Liver (tissue), 9 donors: ENCODE data around the gene MT1E. TPM values are rescaled to one million over a fixed set of nuclear protein-coding genes. Genes with fewer than 3 reads are reported as not detected.

Experiments
- DNase-seq: peaks from one replicate; pipeline ENCODE4 v3.0.0-alpha.2; 2017; ENCODE audit warnings: low spot score
- H3K27ac ChIP-seq, 2 donors: one replicate each; pipeline ENCODE4 v1.7.0; 2013; ENCODE audit warnings: inconsistent platforms in 2 of 2, low read length in 2 of 2, control low read depth in 1 of 2, low read depth in 1 of 2, mild to moderate bottlenecking in 1 of 2
- H3K27me3 ChIP-seq, 4 donors: one replicate each; pipeline versions ENCODE4 v1.6.1 to v1.7.0; 2013; ENCODE audit warnings: low read length in 3 of 4, inconsistent platforms in 1 of 4, mild to moderate bottlenecking in 1 of 4, moderate library complexity in 1 of 4; ENCODE audit not compliant: control insufficient read depth in 4 of 4, insufficient read depth in 4 of 4
- H3K36me3 ChIP-seq, 4 donors: one replicate each; pipeline versions ENCODE4 v1.6.1 to v1.7.0; 2013; ENCODE audit warnings: low read length in 3 of 4, mild to moderate bottlenecking in 3 of 4, low read depth in 1 of 4, moderate library complexity in 1 of 4; ENCODE audit not compliant: control insufficient read depth in 4 of 4, insufficient read depth in 3 of 4
- H3K4me1 ChIP-seq, 4 donors: one replicate each; pipeline versions ENCODE4 v1.6.1 to v1.7.0; 2013; ENCODE audit warnings: low read length in 3 of 4, mild to moderate bottlenecking in 3 of 4, moderate library complexity in 1 of 4; ENCODE audit not compliant: control insufficient read depth in 4 of 4, insufficient read depth in 4 of 4
- H3K4me3 ChIP-seq, 3 donors: one replicate each; pipeline versions ENCODE4 v1.6.1 to v1.7.0; 2013; ENCODE audit warnings: low read length in 3 of 3, control low read depth in 1 of 3, low read depth in 1 of 3, mild to moderate bottlenecking in 1 of 3
- H3K9ac ChIP-seq, 2 donors: one replicate each; pipeline ENCODE4 v1.7.0; 2013; ENCODE audit warnings: low read length in 2 of 2, mild to moderate bottlenecking in 2 of 2, moderate library complexity in 2 of 2, control low read depth in 1 of 2, low read depth in 1 of 2
- H3K9me3 ChIP-seq, 4 donors: one replicate each; pipeline versions ENCODE4 v1.6.1 to v1.7.0; 2013; ENCODE audit warnings: low read length in 3 of 4; ENCODE audit not compliant: control insufficient read depth in 4 of 4
- ATF3 ChIP-seq: IDR thresholded peaks from 2 replicates; pipeline ENCODE4 v1.6.1; 2016; ENCODE audit warnings: antibody characterized with exemption
- CTCF ChIP-seq: fragments of 150-350 bp; IDR thresholded peaks from 2 replicates; pipeline ENCODE4 v1.5.1; 2017; ENCODE audit warnings: improper control_type of control experiment, low read depth, low read length; ENCODE audit not compliant: missing input control
- EGR1 ChIP-seq, 2 donors: IDR thresholded peaks; 2 replicates each; pipeline ENCODE4 v1.6.1; 2016 to 2018; ENCODE audit warnings: antibody characterized with exemption in 2 of 2, low read depth in 2 of 2
- FOXA1 ChIP-seq: IDR thresholded peaks from 2 replicates; pipeline ENCODE4 v1.6.1; 2016; ENCODE audit warnings: antibody characterized with exemption
- FOXA2 ChIP-seq: IDR thresholded peaks from 2 replicates; pipeline ENCODE4 v1.6.1; 2016; ENCODE audit warnings: antibody characterized with exemption
- GABPA ChIP-seq, 2 donors: IDR thresholded peaks in 1 of 2; conservative IDR thresholded peaks in 1 of 2; 2 replicates each; pipeline ENCODE4 v1.6.1; 2016; ENCODE audit warnings: antibody characterized with exemption in 2 of 2, mild to moderate bottlenecking in 1 of 2, moderate library complexity in 1 of 2
- HNF4A ChIP-seq, 2 donors: conservative IDR thresholded peaks; 2 replicates each; pipeline ENCODE4 v1.6.1; 2016; ENCODE audit warnings: antibody characterized with exemption in 2 of 2, mild to moderate bottlenecking in 2 of 2
- HNF4G ChIP-seq: IDR thresholded peaks from 2 replicates; pipeline ENCODE4 v1.6.1; 2016; ENCODE audit warnings: antibody characterized with exemption
- JUND ChIP-seq, 2 donors: IDR thresholded peaks; 2 replicates each; pipeline ENCODE4 v1.6.1; 2016; ENCODE audit warnings: antibody characterized with exemption in 2 of 2
- MAX ChIP-seq: IDR thresholded peaks from 2 replicates; pipeline ENCODE4 v1.6.1; 2016; ENCODE audit warnings: antibody characterized with exemption
- NR2F2 ChIP-seq: IDR thresholded peaks from 2 replicates; pipeline ENCODE4 v1.6.1; 2016; ENCODE audit warnings: antibody characterized with exemption
- RAD21 ChIP-seq, 2 donors: IDR thresholded peaks; 2 replicates each; pipeline ENCODE4 v1.6.1; 2016; ENCODE audit warnings: antibody characterized with exemption in 2 of 2, mild to moderate bottlenecking in 2 of 2
- REST ChIP-seq: IDR thresholded peaks from 2 replicates; pipeline ENCODE4 v1.6.1; 2016; ENCODE audit warnings: antibody characterized with exemption, mild to moderate bottlenecking
- RXRA ChIP-seq, 2 donors: IDR thresholded peaks; 2 replicates each; pipeline ENCODE4 v1.6.1; 2017 to 2018; ENCODE audit warnings: antibody characterized with exemption in 2 of 2, mild to moderate bottlenecking in 1 of 2
- TAF1 ChIP-seq: conservative IDR thresholded peaks from 2 replicates; pipeline ENCODE4 v1.6.1; 2016; ENCODE audit warnings: antibody characterized with exemption, mild to moderate bottlenecking
- YY1 ChIP-seq: IDR thresholded peaks from 2 replicates; pipeline ENCODE4 v1.6.1; 2016; ENCODE audit warnings: antibody characterized with exemption, mild to moderate bottlenecking
- WGBS: extraction: QIAGEN DNeasy Blood & Tissue Kit; methylation state at CpG from one replicate; pipeline ENCODE4 v1.1.7; 2013; 5-methylcytosine and 5-hydroxymethylcytosine counted together
- polyA plus RNA-seq, 2 donors: library from polyadenylated mRNA; stranded (reverse) in 1 of 2; unstranded in 1 of 2; fragments of 200-250 nt in 1 of 2; fragments of >200 nt in 1 of 2; fragmentation: Nextera tagmentation in 1 of 2; extraction: Ambion mirVana in 1 of 2; gene quantifications; one replicate each; pipeline versions ENCODE4 v1.2.1 to v1.2.3, GENCODE V29; 2013 to 2015
- total RNA-seq, 2 donors: library from RNA; depleted of rRNA; stranded (reverse); fragments of >200 nt; gene quantifications; one replicate each; pipeline ENCODE4 v1.2.3, GENCODE V29; 2014
- donor health status: healthy.
- donor health status: healthy.
- donor health status: healthy.
- donor health status: healthy.
- donor health status: healthy.

MT1E gene
- total and polyA plus RNA-seq, 4 donors: 206 to 1,831 (median 808) TPM

- TF ChIP-seq ATF3 (no peak), FOXA1 (no peak), RAD21 (IDR thresholded peaks at IDR 0.05) (no peak), RXRA (IDR thresholded peaks at IDR 0.05) (no peak), HNF4G (no peak), TAF1 (no peak), JUND (IDR thresholded peaks at IDR 0.05) (no peak), NR2F2 (no peak), EGR1 (IDR thresholded peaks at IDR 0.05; ENCODE audit: low read depth in 2 of 2) (no peak), FOXA2 (no peak)
Measured at GRCh38 chr16:56662357-56663354, 37.1 kb downstream of the MT1E start (continued).

GRCh38 chr16:56664506-56664905 is 38.9 kb downstream of the MT1E start:
- TF ChIP-seq ATF3: peak; percentile 25
- TF ChIP-seq EGR1 (IDR thresholded peaks at IDR 0.05; ENCODE audit: low read depth in 2 of 2): no peak
- TF ChIP-seq FOXA1: no peak
- no peak for TF ChIP-seq YY1
- no peak for TF ChIP-seq REST
- no peak for TF ChIP-seq JUND (IDR thresholded peaks at IDR 0.05)
- TF ChIP-seq CTCF: no peak
- peak; percentile 6 to 14 for TF ChIP-seq HNF4A (conservative IDR thresholded peaks at IDR 0.05)
- TF ChIP-seq TAF1: no peak
- no peak for TF ChIP-seq FOXA2
- no peak for TF ChIP-seq MAX
- no peak for TF ChIP-seq HNF4G
- no peak for TF ChIP-seq RAD21 (IDR thresholded peaks at IDR 0.05)
- no peak for TF ChIP-seq GABPA (IDR thresholded peaks at IDR 0.05 in 1 of 2, conservative IDR thresholded peaks at IDR 0.05 in 1 of 2)
- TF ChIP-seq RXRA (IDR thresholded peaks at IDR 0.05): peak in 1 of 2 donors; percentile 56
- Histone ChIP-seq H3K4me1 (peaks cover 0 to 17% (median 9%) of the 10 kb centered on the region in 4 donors), H3K27me3 (no peaks in the 10 kb centered on the region), H3K4me3 (no peak overlapping the region), H3K9me3 (no peaks in the 10 kb centered on the region), H3K36me3 (peaks cover 0 to 3% (median 0%) of the 10 kb centered on the region in 4 donors), H3K27ac (no peak overlapping the region), H3K9ac (no peak overlapping the region)
- no peak for DNase-seq
- 97% methylated on average over 1 of the region's 1 CpG for WGBS
